GM12864 (cell line): ENCODE data around the gene OBSCN.

Experiments
- DNase-seq: peaks from one replicate; pipeline ENCODE4 v3.0.0-alpha.2; 2011; ENCODE audit warnings: low read depth
- H3K4me3 ChIP-seq: 2 replicates; pipeline ENCODE4 v1.5.1; 2011; ENCODE audit warnings: mild to moderate bottlenecking, low read depth, low read length, control low read depth
- CTCF ChIP-seq: IDR thresholded peaks from 2 replicates; pipeline ENCODE4 v1.5.1; 2011; ENCODE audit warnings: low read depth, mild to moderate bottlenecking, moderate library complexity, low read length, control low read depth, inconsistent platforms; ENCODE audit errors: missing control alignments

Gene OBSCN

GRCh38 chr1:228370439-228370940 lies 162.6 kb downstream of the OBSCN start:
- no peak for DNase-seq
- H3K4me3 ChIP-seq: no peak overlapping the region
- TF ChIP-seq CTCF: peak; percentile 16

GRCh38 chr1:228370941-228371740 lies 163.3 kb downstream of the OBSCN start:
- H3K4me3 ChIP-seq: no peak overlapping the region
- no peak for DNase-seq
- no peak for TF ChIP-seq CTCF

GRCh38 chr1:228371741-228372182 lies 163.9 kb downstream of the OBSCN start:
- no peak overlapping the region for H3K4me3 ChIP-seq
- TF ChIP-seq CTCF: no peak

GRCh38 chr1:228372183-228373003 lies 164.5 kb downstream of the OBSCN start:
- TF ChIP-seq CTCF: no peak
- DNase-seq: no peak

More at GRCh38 chr1:228371741-228372182, 163.9 kb downstream of the OBSCN start:
- DNase-seq: no peak

GRCh38 chr1:228373004-228373680 lies 165.3 kb downstream of the OBSCN start:
- TF ChIP-seq CTCF: no peak
- no peak overlapping the region for H3K4me3 ChIP-seq
- DNase-seq: no peak

More at GRCh38 chr1:228372183-228373003, 164.5 kb downstream of the OBSCN start:
- H3K4me3 ChIP-seq: no peak overlapping the region

GRCh38 chr1:228373681-228374571 lies 166.1 kb downstream of the OBSCN start:
- H3K4me3 ChIP-seq: no peak overlapping the region
- no peak for TF ChIP-seq CTCF
- DNase-seq: no peak
